Activated CD4-positive, CD25-positive, alpha-beta regulatory T cell treated with anti-CD3 and anti-CD28 coated beads, Interleukin-2, amount 50 U/mL, for 16 hours (primary cell): ENCODE results near the gene LTBP2.

Experiments
- DNase-seq: peaks from one replicate; pipeline ENCODE4 v3.0.0-alpha.2; 2020; ENCODE audit warnings: low read depth, low spot score

Gene LTBP2

GRCh38 chr14:74612350-74613021 is 449 bp upstream of the LTBP2 start:
- peak; percentile 61 for DNase-seq

GRCh38 chr14:74610866-74611649 is 979 bp downstream of the LTBP2 start:
- no peak for DNase-seq

- no peak for DNase-seq
Measured at GRCh38 chr14:74610199-74610865, 1.7 kb downstream of the LTBP2 start.

DNA sequence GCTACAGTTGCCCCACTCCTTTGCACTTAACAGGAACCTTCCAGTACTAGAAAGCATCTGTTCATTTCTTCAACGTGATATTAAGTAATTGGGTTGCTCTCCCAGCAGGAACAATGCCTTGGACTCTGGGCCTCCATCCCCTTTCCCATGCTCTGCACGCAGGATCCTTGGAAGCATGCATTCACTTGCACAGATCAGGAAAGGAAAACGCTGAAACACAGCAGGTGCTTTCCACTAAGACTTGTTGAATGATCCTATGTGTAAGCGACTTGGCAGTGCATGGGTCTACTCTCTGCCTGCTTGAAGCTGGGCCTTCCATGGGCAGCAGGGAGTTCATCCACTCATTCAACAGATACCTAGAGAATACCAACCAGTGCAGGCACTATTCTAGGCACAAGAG is 2.3 kb downstream of the LTBP2 start:
- DNase-seq: no peak

- DNase-seq: peak; percentile 61
Measured at GRCh38 chr14:74608959-74609611, 3.0 kb downstream of the LTBP2 start.

DNA sequence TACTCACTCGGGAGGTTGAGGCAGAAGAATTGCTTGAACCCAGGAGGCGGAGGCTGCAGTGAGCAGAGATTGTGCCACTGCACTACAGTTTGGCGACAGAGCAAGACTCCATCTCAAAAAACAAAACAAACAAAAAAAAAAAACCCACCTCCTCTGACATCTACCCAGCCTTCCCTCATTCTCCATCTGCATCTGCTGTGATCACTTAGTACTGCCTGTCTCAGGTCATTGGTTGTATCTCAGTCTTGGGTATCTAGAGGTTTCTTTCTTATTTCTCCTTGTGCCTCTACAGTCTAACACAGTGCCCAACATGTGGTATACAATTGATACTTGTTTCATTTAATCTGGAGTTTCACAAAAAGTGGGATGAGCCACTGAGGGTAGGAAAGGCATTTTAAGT is 5.3 kb downstream of the LTBP2 start:
- no peak for DNase-seq

DNA sequence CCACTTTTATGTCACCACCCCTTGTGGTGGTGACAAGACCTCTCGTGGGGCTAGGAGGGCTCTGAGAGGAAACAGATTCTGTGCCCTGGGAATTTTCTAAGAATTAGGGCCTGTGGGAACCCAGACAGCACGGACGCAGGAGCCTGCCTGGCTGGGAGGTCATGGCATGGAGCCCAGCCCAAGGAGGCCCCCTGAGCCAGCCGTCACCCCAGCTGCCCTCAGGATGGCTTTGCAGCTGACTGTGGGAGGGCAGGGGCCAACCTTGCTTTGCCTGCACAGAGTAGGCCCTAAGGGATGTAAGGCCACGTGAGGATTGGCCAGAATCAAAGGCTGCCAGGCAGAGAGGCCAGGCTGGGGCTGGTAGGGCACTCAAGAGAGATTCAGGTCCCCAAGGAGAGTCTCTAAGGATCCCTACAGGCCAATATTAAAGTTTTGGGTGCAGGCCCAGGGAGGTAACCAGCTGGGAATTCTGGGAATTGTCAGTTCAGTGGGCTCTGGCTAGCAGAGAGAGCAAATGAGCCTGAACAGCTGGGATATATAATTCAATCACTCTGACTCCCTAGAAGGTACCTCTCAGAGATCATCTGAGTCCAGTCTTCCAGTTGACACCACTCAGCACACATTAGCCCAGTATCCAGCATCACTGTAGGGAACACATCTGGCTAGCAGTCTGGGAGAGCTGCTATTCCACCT is 6.4 kb downstream of the LTBP2 start:
- DNase-seq: no peak

GRCh38 chr14:74604911-74605310 is 7.1 kb downstream of the LTBP2 start:
- no peak for DNase-seq

DNA sequence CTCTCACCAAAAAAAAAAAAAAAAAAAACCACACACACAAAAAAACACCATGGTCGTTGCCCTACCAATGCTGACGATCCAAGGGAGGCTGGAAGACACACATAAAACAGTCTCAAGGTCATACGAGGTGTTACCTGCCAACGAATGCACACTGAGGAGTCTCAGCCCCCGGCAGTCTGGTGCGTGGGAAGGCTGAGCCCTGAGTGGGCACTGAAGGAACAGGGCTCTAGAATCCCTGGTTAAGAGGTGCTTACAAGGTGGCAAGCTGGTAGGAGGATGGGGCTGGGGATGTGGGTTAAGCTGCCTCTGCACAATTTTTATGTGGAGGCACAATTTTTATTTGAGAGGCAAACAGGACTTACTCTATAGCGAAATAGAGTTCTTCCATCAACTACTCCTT is 7.9 kb downstream of the LTBP2 start:
- DNase-seq: no peak

- no peak for DNase-seq
Measured at GRCh38 chr14:74601982-74602381, 10.1 kb downstream of the LTBP2 start.

GRCh38 chr14:74599946-74600345 is 12.1 kb downstream of the LTBP2 start:
- no peak for DNase-seq

DNA sequence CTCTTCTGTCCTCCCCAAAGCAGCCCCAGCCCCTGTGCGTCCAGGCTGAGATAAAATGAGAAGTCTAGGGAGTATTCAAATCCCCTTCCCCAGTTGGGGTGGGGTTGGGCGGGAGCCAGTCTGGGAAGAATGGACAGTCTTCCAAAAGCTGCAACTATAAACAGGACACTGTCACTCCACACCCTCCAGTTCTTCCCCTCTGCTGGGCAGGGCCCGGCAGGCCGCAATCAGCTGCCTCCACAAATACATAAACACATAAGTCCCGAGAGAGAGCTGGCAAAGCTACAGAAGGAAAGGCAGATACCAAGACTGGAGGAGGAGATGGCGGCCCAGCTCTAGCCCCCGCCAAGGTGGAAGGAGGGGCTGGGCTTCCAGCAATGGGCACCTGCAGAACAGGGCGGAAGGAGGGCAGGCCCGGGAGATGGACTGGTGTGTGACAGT is 12.7 kb downstream of the LTBP2 start:
- no peak for DNase-seq

- DNase-seq: no peak
Measured at GRCh38 chr14:74596741-74597450, 15.1 kb downstream of the LTBP2 start.

GRCh38 chr14:74595006-74595735 is 16.9 kb downstream of the LTBP2 start:
- DNase-seq: no peak

DNA sequence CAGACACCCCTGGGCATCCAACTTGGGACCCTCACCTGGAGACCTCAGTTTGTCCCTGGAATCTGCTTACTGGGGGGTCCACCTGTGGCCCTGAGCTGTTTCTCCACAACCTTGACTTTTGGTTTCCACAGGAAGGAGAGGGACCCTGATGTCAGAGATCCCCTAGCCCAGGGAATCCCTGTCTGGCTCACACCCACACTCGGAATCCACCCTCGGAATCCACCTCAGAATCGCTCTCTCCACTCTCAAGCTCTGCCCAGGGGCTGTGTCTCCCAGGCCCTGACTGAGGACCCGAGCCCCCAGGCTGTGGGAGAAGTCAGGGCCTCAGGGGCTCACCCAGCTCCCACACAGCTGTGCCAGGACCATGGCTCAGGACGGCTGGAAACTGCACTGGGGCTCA is 17.4 kb downstream of the LTBP2 start:
- no peak for DNase-seq

DNA sequence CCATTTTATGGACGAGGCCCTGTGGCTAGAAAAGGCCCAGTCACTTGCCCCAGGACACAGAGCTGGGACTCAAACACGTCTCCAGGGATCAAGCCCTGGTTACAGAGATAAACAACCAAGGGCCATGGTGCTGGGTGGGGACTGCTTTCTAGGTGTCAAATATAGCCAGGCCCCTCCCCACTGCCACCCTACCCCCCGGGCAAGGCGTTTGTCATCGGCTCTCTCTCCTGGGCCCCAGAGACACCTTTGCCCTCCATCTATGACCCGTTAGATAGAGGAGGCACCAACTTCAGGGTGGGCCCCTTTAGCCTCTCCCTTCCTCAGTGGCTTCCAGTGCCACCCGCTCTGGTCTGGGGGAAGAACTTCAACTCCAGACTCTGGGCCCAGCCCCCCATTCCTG is 18.0 kb downstream of the LTBP2 start:
- no peak for DNase-seq

GRCh38 chr14:74593241-74593953 is 18.6 kb downstream of the LTBP2 start:
- DNase-seq: no peak

DNA sequence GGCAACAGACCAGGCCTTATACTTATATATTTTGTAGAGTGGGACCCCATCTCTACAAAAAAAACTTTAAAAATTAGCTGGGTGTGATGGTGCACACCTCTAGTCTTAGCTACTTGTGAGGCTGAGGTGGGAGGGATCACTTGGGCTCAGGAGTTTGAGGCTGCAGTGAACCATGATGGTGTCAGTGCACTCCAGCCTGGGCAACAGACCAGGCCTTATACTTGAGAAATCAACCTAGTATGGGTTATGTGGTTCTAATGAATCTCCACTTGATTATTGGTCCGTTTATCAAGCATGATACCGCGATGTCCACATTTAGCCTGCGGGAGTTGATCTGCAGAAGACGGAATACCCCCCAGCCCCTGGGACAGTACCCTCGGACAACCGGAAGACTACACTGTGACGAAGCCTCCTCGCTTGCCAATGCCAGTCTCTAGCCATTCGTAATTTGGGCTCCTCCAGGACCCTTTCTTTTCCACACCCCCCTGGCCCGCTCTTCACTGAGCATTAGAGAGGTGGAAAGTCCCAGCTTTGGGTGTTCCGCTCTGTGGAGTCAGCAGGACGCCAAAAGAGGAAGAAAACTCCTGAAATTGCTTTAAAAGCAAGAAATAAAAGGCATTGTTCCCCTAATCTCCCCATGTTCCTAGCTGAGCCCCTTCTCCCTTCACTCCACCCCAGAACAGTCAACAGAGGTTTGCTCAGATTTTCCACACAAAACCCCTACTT is 19.4 kb downstream of the LTBP2 start:
- DNase-seq: no peak

DNA sequence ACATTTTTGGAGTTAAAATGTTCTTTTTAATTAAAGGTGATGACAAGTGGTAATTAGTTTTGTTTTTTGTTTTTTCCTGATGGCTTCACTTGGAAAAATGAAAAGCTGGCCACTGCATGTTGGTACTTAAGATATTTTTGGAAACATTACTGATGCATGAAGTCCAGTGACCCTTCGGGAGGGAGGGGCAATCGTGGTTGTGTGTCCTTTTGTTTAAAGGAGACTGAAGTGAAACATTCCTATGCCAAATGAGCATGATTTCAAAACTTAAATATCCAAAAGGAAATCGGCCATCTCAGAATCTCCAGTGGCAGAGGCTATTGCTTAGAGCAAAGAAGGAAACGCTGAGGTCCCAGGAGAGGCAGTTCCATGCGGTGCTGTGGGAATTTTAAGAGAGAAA is 20.1 kb downstream of the LTBP2 start:
- DNase-seq: no peak
